Right lung (tissue), 5 donors: Measurements from ENCODE around the gene CDH24. TPM values are rescaled to one million over a fixed set of nuclear protein-coding genes. Genes with fewer than 3 reads are reported as not detected.

Experiments
- DNase-seq, 2 donors: peaks; one replicate each; pipeline ENCODE4 v3.0.0-alpha.2; 2013
- polyA plus RNA-seq, 5 donors: library from polyadenylated mRNA; unstranded; fragments of 120-200 nt; gene quantifications; one replicate each; pipeline versions ENCODE4 v1.2.1 to v1.2.3, GENCODE V29; 2013; ENCODE audit warnings: inconsistent platforms in 1 of 5, low replicate concordance in 1 of 5; ENCODE audit not compliant: insufficient read length in 5 of 5, insufficient read depth in 1 of 5

The CDH24 gene
- polyA plus RNA-seq, 5 donors, result 9.7 to 13.7 (median 12.2) TPM

DNA sequence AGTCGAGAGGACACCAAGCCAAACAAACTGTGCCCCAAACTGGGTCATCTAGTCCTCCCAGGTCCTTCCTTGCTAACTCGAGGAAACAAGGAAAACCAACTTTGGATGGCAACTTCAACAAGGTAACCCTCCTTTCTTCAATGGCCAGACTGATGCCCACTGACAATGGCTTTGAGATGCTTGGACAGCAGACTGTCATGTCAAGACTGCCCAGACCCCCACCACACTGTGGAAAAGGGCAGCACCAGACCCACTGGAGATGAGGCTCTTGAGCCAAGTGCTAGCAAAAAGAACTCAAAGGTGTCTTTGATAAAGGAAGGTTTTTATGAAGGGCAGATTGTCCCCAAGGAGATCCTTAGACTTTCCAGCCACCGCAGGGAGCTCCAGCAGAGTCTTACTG, 9.0 kb upstream of the CDH24 start:
- DNase-seq, result no peak

DNA sequence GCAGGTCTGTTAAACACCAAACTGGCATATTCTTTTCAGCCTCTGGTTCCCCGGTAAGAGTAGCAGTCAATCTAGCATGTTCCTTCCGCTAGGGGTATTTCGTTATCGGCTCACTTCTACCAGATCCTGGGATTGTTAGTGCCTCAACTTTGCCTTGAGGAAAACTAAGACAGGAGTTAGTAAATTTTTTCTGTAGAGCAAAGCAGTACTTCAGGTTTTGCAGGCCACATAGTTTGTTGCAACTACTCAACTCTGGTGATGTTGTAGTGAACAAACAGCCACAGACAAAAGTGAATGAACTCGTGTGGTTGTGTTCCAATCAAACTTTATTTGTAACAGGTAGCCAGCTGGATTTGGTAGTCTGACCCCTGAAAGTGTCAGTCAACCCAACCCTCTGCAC, 6.3 kb upstream of the CDH24 start:
- DNase-seq, result no peak

DNA sequence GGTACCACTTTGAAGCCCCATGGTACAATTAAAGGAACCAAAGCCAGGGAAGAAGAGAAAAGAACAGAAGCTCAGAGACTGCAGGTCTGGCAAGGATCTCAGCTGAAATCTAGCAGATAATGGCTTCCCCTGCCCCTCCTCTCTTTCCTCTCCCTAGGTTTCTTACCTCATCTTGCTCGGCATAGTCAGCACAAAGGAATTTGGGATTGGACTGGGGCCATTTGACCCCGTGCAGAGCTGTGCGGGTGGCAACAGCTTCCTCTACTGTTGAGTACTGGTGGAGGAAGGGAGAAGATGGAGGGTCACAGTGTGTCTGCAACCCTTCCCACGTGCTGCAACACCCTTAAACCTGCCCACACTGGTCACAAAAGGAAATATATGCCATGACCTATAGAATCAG, 4.7 kb upstream of the CDH24 start:
- DNase-seq, result no peak

DNA sequence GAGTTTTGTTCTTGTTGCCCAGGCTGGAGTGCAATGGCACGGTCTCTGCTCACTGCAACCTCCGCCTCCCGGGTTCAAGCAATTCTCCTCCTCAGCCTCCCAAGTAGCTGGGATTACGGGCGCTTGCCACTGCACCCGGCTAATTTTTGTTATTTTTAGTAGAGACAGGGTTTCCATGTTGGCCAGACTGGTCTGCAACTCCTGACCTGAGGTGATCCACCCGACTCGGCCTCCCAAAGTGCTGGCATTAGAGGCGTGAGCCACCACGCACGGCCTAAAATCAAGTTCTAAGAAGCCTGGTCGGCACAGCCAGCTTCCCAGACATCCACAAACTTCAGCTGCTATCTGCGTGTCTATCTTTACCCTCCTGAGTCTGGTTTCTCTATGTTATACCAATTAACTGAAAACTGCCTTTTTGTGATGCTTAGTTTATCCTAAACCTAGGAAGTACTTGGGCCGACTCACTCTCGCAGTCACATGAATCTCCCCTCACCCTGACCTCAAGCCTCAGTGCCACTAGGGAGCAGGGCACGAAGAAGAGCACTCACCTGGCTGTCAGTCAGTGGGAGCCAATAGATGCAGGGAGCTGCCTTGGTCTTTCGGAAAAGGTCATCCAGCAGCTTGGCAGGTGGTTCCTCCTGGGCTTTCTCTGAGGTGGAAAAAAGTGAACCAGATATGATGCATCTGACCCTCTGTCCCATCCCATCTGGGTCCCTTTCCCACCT, 3.4 kb upstream of the CDH24 start:
- no peak for DNase-seq

DNA sequence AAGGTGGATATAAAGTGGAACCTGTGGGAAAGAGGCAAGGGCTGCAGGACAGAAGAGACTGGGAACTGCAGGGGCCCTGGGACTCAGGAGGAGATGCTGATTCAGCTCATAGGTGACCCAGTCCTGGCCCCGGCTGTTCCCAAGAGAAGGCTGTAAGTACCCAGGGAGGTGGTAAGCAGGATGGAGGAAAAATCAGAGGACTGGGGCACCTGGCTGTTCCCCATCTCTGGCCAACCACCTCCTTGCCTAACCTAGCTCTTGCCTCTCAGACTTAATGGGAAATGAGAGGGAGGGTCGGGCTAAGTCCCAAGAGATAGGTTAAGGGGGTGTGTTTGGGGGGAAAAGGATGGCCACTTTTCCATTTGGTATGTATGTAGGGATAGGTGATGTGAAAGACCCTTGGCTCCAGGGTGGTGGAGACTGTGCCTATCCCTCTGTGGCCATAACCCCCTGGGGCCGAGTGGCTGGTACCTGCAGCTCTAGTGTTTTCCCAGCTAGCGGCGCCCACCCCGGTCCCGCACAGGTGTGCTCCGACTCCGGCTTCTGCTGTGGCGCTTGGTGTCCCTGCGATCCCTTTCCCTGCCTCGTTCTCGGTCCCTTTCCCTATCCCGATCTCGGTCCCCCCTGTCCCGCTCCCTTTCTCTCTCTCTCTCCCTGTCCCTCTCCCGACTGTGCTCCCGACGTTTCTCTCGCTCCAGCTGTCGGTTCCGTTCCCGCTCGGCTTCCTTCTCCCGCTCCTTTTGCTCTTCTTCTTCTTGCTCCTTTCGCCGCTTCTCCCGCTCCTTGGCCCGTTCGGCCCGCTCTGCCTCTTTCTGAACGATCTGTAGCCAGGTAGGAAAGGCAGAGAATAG, 1.6 kb upstream of the CDH24 start:
- no peak for DNase-seq

DNA sequence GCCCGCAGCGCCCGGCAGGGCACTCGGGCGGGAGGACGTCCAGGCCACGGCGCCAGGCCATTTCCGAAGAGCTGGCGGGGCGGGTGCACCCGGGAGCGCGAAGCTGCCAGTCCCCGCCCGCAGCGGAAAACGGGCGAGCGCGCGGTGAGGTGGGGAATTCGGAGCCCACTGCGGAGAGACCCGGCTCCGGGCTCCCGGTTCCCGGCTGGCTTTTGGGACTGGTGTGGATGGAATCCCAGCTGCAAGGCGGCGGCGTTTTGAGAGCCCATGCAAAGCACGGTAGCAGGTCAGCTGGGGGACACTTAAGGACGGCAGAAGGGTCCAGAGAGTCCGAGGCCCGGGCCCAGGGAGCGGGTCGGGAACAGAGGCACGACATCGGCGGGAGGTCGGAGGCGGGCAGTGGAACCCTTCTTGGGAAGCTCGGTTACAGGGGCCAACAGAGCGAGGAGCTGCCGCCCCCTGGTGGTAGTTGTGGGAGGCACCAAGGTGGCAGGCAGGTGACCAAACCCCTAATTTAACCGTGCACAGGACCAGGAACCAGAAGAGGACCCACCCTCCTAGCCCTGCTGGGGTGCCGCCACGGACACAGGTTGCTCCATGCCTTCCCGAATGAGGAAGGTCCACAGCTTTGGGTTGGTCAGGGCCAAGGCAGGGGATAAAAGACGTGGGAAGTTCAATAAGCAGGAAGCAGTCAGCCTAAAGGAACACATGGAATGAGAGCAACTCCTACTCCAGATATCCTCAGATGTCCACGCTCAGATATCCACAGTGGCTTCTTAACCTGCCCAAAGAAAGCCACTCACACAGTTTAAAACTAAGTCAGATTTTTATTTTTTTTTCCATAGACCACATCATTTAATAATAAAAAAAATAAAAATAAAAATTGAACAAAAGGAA, 685 bp upstream of the CDH24 start:
- peak; percentile 80 to 88 for DNase-seq

DNA sequence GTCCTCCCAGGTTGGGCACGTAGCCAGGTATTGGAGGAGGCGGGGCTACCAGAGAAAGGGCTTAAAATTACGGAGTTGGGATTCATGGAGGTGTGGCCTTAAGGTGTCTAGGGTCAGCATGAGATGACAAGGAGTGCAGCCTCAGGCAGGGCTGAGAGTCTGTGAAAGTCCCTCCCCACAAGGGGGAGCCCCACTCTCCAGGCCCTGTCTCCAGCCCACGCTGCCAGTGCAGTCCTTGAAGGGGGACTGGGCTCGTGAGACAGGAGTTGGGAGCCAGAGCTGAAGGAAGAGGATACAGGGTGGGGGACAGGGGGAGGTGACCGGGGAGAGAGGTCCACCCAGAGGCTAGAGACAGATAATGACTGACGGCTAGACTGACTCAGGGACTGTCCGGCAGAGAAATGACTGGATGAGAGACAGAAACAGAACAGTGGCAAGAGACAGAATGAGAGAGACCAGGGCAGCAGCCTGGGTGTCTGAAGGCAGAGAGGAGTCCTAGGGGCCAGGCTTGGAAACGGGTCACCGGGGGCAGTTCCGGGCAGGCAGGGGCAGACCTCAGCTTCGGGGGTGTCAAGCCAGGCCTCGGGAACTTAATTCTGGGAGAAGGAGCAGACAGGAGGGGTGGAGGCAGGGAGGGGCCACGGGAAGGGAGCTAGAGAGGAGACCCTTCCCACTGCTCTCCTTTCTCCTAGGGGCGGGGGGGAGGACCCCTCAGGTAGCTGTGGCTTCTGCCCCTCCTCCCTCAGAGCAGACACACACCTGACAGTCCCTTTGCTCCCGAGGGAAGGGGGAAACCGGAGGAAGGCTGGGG, 970 bp downstream of the CDH24 start:
- no peak for DNase-seq

DNA sequence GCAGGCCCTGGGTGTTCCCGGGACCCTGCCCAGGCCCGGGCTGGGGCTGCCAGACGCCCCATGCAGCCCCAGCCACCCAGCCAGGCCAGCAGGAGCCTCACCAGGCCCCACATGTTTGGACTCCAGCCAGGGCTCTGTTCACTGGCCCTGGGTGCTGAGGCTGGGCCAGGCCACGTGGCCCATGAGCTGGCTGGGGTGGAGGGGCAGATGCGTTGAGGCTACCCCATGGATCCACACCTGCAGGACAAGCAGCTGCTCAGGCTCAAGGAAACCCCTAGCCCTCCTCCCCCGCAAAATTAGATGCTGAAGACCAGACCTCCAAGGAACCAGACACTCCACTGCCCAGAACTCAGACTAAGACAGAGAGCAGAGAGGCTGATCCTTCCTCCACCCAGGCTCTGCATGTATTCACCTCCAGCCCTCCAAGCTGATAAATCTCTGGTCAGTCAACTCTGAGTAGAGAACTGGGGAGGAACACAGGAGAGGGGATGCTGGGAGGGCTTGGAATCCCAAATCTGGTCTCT, 1.6 kb downstream of the CDH24 start:
- no peak for DNase-seq

DNA sequence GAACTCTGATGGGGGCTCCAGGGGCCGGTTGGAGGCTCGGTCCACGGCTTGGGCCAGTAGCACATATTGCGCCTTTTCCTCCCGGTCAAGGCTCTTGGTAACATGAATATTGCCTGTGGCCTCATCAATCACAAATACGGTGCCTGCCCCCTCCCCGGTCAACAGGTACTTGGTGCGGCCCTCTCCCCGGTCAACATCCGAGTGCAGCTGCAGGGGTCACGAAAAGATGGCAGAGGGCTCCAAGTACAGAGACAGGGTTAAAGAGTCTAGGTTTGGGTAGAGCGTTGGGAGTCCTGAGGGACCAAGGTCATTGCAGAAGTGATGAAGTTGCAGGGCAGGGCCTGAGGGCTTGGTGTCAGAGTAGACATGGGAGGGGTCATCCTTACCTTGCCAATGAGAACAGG, 2.2 kb downstream of the CDH24 start:
- DNase-seq, result no peak

DNA sequence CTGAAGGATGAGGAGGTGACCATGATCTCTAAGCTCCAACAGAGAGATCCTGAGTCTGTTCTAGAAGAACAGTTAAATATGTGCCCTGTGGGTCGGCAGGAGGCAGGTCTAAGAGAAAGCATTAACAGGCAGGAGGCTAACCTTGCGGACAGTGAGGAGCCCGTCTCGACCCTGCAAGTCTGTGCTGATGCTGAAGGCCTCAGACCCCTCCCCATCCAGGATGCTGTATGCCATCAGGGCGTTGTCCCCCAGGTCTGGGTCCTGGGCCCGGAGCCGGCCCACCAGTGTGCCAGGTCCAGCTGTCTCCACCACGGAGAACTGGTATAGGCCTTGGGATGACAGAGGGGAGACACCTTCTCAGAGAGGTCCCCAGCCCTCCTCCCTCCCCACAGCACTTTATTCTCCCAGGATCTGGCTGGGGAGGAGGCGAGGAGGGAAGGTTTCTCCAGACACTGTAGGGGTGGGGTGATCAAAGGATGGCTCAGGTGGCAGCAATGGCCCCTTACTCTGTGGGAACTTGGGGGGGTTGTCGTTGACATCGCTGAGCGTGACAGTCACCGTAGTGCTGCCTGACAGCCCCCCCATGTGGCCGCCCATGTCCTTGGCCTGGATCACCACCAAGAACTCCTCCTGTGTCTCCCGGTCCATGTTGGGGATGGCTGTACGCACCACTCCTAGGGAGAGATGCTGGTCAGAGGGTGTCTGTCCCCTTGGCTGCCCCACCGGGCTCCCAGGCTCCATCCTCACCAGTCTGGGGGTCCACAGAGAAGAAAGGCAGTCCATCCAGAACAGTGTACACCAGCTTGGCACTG, 3.1 kb downstream of the CDH24 start:
- DNase-seq, result no peak

DNA sequence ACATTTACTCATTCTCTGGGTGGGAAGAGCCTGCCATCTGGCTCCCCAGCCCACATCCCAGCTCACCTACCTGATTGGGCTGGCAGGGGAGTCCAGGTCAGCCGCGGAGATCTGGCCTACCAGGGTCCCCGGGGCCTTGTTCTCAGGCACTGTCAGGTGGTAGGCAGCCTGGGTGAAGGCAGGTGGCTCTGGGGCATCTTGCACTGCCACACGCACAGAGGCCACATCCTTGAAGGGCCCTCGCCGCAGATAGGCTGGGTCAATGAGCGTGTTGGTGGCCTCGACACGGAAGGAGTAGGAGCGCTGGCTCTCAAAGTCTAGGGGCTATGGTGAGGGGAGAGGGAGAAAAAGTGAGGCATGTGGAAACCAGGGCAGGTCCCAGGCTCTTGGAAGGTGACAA, 3.9 kb downstream of the CDH24 start:
- no peak for DNase-seq

DNA sequence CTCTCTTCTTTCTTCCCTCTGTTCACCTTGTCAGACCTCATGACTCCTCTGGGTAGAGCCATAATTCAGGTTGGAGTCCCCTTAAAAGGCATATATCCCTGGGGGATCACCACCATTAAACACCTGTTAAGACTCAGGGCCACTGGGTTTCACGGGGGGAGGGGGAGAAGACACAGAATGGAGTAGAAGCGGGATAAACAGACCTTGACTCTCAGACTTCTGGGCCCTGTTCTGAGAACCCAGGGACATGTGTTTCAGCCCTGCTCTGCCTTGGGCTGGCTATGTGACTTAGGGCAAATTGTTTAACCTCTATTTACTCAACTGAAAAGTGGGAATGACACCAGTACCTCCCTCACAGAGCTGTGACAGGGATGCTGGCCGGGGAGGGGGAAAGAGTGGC, 4.6 kb downstream of the CDH24 start:
- no peak for DNase-seq

DNA sequence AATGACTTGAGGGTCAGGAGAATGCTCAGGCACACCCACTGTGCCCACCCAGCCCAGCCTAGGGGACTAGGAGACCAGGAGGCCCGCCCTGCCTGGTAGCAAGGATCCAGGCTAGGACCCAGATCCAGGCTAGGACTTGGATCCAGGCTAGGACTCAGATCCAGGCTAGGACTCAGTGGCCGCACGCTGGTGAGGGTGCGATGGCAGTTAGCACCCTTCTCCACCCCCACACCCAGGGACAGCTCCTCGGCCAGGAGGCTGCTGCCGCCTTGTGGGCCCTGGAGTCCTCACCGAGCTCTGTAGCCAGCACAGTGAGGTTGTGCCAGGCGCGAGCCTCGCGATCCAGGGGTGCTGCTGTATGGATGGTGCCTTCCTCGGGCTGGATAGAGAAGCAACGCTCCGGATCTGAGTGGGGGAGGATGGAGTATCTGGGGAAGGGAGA, 5.1 kb downstream of the CDH24 start:
- no peak for DNase-seq

DNA sequence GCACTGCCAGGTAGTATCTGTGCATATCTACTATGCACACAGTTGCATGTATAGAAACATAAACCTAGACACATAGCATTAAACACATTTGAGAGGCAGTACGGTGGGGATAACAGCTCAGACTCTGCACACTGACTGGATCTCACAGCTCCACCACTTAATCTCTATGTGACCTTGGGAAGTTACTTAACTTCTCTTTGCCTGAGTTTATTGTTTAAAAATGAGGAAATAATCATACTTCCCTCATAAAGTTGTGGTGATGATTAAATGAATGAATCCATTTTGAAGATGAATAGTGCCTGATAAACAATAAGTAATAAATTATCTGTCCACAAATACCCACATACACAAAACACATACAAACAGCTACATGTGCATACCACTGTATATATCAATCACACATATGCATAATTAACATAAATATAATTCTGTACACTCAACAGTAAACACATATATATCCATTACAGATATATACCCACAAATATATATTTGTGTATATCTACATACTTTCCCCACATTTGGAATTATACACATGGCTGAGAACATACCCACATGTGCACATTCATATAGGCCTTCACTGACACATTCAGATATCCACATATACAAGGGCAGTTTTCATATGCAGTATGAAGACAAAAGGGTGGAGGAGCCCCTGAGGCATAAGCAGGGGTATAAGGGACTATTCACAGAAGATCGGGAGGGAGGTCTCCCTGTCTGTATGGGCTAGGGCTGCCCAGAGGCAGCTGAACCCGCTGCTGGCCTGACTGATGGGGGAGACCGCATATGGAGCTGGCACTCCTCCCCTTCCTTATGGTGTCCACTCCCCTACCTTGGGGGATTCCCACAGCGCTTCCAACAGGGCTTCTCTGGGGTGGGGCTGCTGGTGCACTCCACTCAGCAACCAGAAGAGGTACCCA, 5.9 kb downstream of the CDH24 start:
- DNase-seq, result no peak

DNA sequence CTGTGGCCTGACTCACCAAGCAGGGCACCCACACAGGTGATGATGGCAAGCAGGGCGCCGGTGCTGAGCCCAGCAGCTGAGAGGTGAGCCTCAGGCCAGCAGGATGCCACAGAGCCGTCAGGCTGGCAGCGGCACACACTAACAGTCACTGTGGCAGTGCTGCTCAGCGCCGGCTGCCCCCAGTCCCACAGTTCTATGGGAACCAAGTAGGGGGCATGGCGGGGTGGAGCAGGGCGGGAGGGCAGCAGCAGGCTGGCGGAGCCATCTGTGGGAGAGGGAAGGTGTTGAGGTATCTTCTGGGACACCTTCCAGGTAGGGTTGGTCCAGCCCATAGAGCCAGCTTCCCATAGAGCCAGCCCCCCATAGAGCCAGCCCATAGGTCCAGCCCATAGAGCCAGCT, 8.3 kb downstream of the CDH24 start:
- DNase-seq, result no peak

DNA sequence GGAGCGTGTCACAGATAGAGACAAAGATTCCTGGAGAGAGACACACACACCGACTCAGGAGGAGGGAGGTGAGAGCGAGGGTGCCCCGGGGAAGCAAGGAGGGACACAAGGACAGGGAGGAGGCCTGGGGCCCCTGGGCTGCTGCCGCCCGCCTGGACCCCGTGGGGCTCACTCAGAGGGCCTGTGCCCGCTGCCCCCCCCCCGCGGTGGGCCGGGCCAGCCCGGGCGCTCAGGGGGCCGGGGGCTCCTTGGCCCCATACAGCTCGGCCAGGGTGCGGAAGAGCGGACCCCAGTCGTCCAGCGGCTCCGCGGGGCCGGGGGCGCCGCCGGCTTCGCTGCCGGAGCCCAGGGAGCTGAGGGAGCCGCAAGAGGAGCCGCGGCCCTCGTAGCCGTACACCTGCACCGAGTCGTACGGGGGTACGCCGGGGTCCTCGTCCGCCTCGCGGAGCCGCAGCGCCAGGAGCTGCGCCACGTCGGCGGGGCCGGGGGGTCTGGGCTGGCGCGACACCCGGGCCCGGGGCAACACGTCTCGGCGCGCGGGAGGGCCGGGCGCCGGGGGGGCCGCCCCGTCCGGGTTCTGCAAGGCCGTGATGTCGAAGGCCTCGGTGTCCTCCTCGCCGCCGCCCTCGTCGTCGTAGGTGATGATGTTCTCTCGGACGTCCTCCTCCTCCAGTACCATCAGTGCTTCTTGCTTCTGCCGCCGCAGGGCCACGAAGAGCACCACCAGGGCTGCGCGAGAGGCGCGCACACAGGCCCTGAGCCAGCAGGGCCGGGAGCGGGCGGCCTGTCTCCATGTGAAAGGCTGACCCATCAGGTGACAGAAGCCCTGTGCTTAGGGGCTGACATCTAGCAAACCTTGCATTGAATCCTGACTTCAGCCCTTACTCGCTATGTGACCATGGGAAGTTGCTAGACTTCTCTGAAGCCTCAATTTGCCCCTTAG, 9.3 kb downstream of the CDH24 start:
- DNase-seq, result no peak

DNA sequence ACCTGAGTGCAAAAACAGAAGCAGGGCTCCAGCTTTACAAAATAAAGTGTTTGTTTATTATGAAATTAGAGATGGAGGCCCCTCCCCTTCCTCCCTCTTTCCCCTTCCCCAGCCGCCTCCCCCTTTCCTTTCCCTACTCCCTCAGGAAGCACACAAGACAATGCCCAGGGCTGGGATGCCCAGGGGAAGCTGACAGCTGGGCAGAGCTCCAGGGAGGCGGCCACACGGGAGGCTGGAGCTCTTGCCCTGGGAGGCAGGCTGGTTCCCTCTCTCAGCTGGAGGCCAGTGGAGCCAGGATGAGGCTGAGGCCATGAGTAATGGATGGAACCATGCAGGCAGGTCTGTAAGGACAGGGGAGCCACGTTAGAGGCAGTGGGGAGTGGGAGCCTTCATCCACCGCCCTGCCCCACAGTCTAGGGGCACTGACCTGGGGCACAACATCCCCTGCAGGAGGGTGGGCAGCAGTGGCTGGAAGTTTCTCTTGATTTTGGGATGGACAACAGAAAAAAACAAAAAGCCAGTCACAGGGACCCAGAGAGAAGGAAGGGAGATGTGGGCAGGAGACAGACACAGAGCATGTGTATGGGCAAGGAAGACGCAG, 10.2 kb downstream of the CDH24 start:
- no peak for DNase-seq
